Middle frontal gyrus (tissue), 1 donor: ENCODE measurements around the gene SERTAD2.

Source experiments
- DNase-seq: peaks from one replicate; pipeline ENCODE4 v3.0.0-alpha.2; 2015; ENCODE audit warnings: low spot score; ENCODE audit errors: extremely low spot score

SERTAD2 gene

GRCh38 chr2:64586883-64587481 is 66.7 kb downstream of the SERTAD2 start:
- DNase-seq: peak; percentile 35

DNA sequence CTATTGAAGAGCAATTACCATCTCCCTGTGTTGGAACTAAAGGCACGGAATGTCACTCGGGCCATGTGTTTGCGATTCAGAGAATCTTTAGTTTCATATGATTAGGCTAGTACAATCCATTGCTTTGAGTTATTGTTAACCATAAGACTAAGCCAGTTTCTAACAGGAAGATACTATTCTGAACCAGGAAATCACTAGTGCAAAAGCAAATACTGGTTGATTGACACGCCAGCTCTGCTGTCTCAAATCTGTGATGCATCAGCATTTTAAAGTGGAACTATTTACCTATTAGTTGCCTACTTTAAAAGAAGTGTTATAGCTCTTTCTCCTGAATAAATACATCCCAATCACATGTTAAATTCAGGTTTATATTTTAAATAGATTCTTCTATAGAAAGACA is 67.7 kb downstream of the SERTAD2 start:
- no peak for DNase-seq

DNA sequence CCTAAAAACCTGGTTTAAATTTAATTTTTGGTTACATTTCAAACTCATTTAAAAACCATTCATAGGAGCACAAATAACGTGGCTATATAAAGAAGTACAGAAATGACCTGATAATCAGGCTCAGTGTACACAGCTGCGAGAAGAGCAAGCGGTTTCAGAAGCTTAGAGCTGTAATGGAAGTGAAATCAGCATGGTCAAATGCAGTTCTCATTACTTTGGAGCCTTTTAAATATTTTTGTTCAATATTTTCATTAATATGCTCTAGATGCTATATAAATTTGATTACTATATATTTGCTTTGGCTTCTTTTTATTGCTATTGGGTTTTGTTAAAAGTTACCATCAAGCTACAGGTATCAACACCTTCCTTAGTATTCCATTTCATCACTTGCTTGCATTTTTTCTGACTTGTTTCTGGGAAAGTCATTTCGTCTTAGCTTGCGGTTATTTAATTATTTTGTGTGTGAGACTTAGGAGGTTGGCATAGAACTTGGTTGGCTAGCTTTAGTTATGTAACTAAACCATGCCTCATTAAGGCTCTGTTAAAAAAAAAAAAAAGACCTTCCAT is 70.9 kb downstream of the SERTAD2 start:
- DNase-seq: no peak

GRCh38 chr2:64581777-64582539 is 71.8 kb downstream of the SERTAD2 start:
- DNase-seq: no peak
